Upper lobe of left lung (tissue), 4 donors: ENCODE data around the gene GJD4.

Experiments used
- POLR2AphosphoS5 ChIP-seq, 2 donors: sonication (generic); formaldehyde crosslinking; IDR thresholded peaks; one replicate each; pipeline ENCODE4 v1.5.1; 2017; ENCODE audit warnings: antibody characterized with exemption in 2 of 2
- TF ChIP-seq, protein P1 (sequence below), 6 experiments: fragments of 450-650 bp in 4 of 6; fragments of 200-600 bp in 2 of 6; sonication (generic) in 2 of 6; IDR thresholded peaks; one replicate each; pipeline ENCODE4 v1.5.1; 2016 to 2019; ENCODE audit warnings: antibody characterized with exemption in 6 of 6

DNA sequence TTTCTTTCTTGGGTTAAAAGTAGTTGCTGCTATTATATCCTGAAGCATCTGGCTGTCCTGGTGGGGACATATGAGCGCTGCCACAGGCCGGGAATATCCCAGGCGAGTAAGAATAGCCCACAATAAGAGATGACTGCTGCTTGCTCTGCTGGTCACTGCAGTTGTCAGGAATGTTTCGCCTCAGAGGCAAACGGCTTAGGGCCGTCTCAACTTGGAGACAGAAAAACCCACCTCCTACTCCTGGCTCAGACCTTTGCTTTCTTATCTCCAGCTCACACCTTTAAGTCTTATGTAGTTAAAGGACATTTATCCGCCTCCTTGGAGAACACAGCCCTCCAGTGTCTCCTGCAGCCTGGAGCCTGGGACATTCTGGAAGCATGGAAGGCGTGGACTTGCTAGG, at the start of gene GJD4:
- TF ChIP-seq, protein P1, sequence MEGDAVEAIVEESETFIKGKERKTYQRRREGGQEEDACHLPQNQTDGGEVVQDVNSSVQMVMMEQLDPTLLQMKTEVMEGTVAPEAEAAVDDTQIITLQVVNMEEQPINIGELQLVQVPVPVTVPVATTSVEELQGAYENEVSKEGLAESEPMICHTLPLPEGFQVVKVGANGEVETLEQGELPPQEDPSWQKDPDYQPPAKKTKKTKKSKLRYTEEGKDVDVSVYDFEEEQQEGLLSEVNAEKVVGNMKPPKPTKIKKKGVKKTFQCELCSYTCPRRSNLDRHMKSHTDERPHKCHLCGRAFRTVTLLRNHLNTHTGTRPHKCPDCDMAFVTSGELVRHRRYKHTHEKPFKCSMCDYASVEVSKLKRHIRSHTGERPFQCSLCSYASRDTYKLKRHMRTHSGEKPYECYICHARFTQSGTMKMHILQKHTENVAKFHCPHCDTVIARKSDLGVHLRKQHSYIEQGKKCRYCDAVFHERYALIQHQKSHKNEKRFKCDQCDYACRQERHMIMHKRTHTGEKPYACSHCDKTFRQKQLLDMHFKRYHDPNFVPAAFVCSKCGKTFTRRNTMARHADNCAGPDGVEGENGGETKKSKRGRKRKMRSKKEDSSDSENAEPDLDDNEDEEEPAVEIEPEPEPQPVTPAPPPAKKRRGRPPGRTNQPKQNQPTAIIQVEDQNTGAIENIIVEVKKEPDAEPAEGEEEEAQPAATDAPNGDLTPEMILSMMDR (IDR thresholded peaks at IDR 0.05), result no peak
- TF ChIP-seq POLR2AphosphoS5 (IDR thresholded peaks at IDR 0.05), result no peak
